Left lung (tissue), 10 donors: Measurements from ENCODE around the gene MYO18A. TPM values are rescaled to one million over a fixed set of nuclear protein-coding genes. Genes with fewer than 3 reads are reported as not detected.

ENCODE experiments used
- ATAC-seq: fragments of 200-7000 bp; cut with Tn5 transposase; one replicate; pipeline ENCODE4 v1.9.1; 2020; ENCODE audit warnings: moderate library complexity
- DNase-seq, 4 donors: peaks; one replicate each; pipeline ENCODE4 v3.0.0-alpha.2; 2013 to 2020
- H3K27ac ChIP-seq, 2 donors: fragments of 200-600 bp; sonication (generic) in 1 of 2; one replicate each; pipeline versions ENCODE4 v1.5.0 to v1.8.0; 2020 to 2021
- H3K27me3 ChIP-seq, 2 donors: fragments of 200-600 bp; sonication (generic) in 1 of 2; one replicate each; pipeline versions ENCODE4 v1.5.0 to v1.8.0; 2020 to 2021
- H3K36me3 ChIP-seq, 2 donors: fragments of 200-600 bp; sonication (generic) in 1 of 2; one replicate each; pipeline versions ENCODE4 v1.5.0 to v1.8.0; 2020 to 2021
- H3K4me1 ChIP-seq, 2 donors: fragments of 200-600 bp; one replicate each; pipeline ENCODE4 v1.8.0; 2021
- H3K4me3 ChIP-seq, 2 donors: fragments of 200-600 bp; sonication (generic) in 1 of 2; one replicate each; pipeline versions ENCODE4 v1.5.0 to v1.8.0; 2020 to 2021; ENCODE audit warnings: mild to moderate bottlenecking in 1 of 2
- H3K9me3 ChIP-seq, 2 donors: fragments of 200-600 bp; sonication (generic) in 1 of 2; one replicate each; pipeline versions ENCODE4 v1.5.0 to v1.8.0; 2020 to 2021
- CTCF ChIP-seq, 2 donors: fragments of 200-600 bp; sonication (generic) in 1 of 2; IDR thresholded peaks; one replicate each; pipeline versions ENCODE4 v1.5.0 to v1.8.0; 2021; ENCODE audit warnings: antibody characterized with exemption in 2 of 2
- intact Hi-C, 2 donors: fragments of 100-400 bp; cut with DNase I; formaldehyde crosslinking; loops; one replicate each; pipeline versions ENCODE4 v1.11.2 to v1.14.2; 2022
- polyA plus RNA-seq, 6 donors: library from polyadenylated mRNA; unstranded; fragments of 120-200 nt; gene quantifications; one replicate each; pipeline ENCODE4 v1.2.1, GENCODE V29; 2013; ENCODE audit not compliant: insufficient read length in 6 of 6
- total RNA-seq, 2 donors: library from RNA; stranded (reverse); fragmentation: NEBNext Ultra II Directional; extraction: Animal tissue kit (Norgen Biotek cat#: 25700); gene quantifications; one replicate each; pipeline ENCODE4 v1.2.1, GENCODE V29; 2021
- donor health status: DM: no; HTN: yes; CAD: no.
- donor health status: DM: no; HTN: no; CAD: no.

MYO18A gene
- total and polyA plus RNA-seq, 8 donors: 37.0 to 58.3 (median 40.4) TPM

GRCh38 chr17:29145289-29146073 is 34.7 kb downstream of the MYO18A start:
- ATAC-seq (peak; percentile 59), DNase-seq (peak in 2 of 4 donors; percentile 76 to 82)
- Histone ChIP-seq H3K27me3 (no peaks in the 10 kb centered on the region), H3K9me3 (no peaks in the 10 kb centered on the region), H3K27ac (peak overlapping the region; percentile 47 to 68), H3K36me3 (no peaks in the 10 kb centered on the region), H3K4me1 (peaks cover 22 to 89% of the 10 kb centered on the region in 2 donors), H3K4me3 (no peak overlapping the region)
- TF ChIP-seq CTCF (IDR thresholded peaks at IDR 0.05): peak; percentile 54 to 61
- intact Hi-C loops: loop anchor here in 1 of 2 donors (5.0 kb wide), 1 partner anchor 147 kb away; the partner anchor contains the start of gene NUFIP2

GRCh38 chr17:29143894-29144293 is 36.3 kb downstream of the MYO18A start:
- intact Hi-C loops: no loop called here
- Histone ChIP-seq H3K4me1 (peaks cover 22 to 89% of the 10 kb centered on the region in 2 donors), H3K9me3 (no peaks in the 10 kb centered on the region), H3K4me3 (no peak overlapping the region), H3K27me3 (no peaks in the 10 kb centered on the region), H3K36me3 (no peaks in the 10 kb centered on the region), H3K27ac (peak overlapping the region in 1 of 2 donors; percentile 6)
- peak in 1 of 2 donors; percentile 36 for TF ChIP-seq CTCF (IDR thresholded peaks at IDR 0.05)
- no peak for DNase-seq
- no peak for ATAC-seq

- Histone ChIP-seq H3K4me1 (peaks cover 29 to 88% of the 10 kb centered on the region in 2 donors), H3K9me3 (no peaks in the 10 kb centered on the region), H3K27me3 (no peaks in the 10 kb centered on the region), H3K36me3 (no peaks in the 10 kb centered on the region), H3K4me3 (peak overlapping the region in 1 of 2 donors; percentile 48), H3K27ac (peak overlapping the region; percentile 79 to 96)
- ATAC-seq: no peak
- no peak for TF ChIP-seq CTCF (IDR thresholded peaks at IDR 0.05)
- DNase-seq: no peak
- intact Hi-C loops: no loop called here
These were observed 38.7 kb downstream of the MYO18A start for GRCh38 chr17:29141514-29141876.

- no peak for TF ChIP-seq CTCF (IDR thresholded peaks at IDR 0.05)
- H3K9me3 ChIP-seq: no peaks in the 10 kb centered on the region
- H3K4me3 ChIP-seq: peak overlapping the region; percentile 31 to 48
- DNase-seq (peak in 2 of 4 donors; percentile 54 to 83), ATAC-seq (peak; percentile 25)
- peaks cover 29 to 81% of the 10 kb centered on the region in 2 donors for H3K4me1 ChIP-seq
- H3K27ac ChIP-seq: peak overlapping the region; percentile 79 to 96
- no peaks in the 10 kb centered on the region for H3K27me3 ChIP-seq
- H3K36me3 ChIP-seq: no peaks in the 10 kb centered on the region
- intact Hi-C loops: no loop called here
These were observed 39.3 kb downstream of the MYO18A start for GRCh38 chr17:29140631-29141513.
